Measurements from ENCODE around the gene TADA2B. TPM values are rescaled to one million over a fixed set of nuclear protein-coding genes. Genes with fewer than 3 reads are reported as not detected.

The TADA2B gene
- total RNA-seq (10 to 100 TPM; 19.1 to 22.9 TPM), polyA plus RNA-seq (10 to 100 TPM; 10.7 to 16.1 TPM)
- long read RNA-seq, donor 1, full-length matches to known transcripts = 13 of 34 reads
- long read RNA-seq, donor 1, partial matches to known transcripts = 21 of 34 reads
- long read RNA-seq, donor 1, other reads (novel, unspliced or antisense) = 0 of 34 reads
- long read RNA-seq, donor 2, full-length matches to known transcripts = 7 of 7 reads
- long read RNA-seq, donor 2, partial matches to known transcripts = 0 of 7 reads
- long read RNA-seq, donor 2, other reads (novel, unspliced or antisense) = 0 of 7 reads
- long read RNA-seq, donor 3, full-length matches to known transcripts = 9 of 9 reads
- long read RNA-seq, donor 3, partial matches to known transcripts = 0 of 9 reads
- long read RNA-seq, donor 3, other reads (novel, unspliced or antisense) = 0 of 9 reads
- long read RNA-seq, donor 4, full-length matches to known transcripts = 7 of 7 reads
- long read RNA-seq, donor 4, partial matches to known transcripts = 0 of 7 reads
- long read RNA-seq, donor 4, other reads (novel, unspliced or antisense) = 0 of 7 reads
- long read RNA-seq, donor 5, full-length matches to known transcripts = 17 of 17 reads
- long read RNA-seq, donor 5, partial matches to known transcripts = 0 of 17 reads
- long read RNA-seq, donor 5, other reads (novel, unspliced or antisense) = 0 of 17 reads

- peak; percentile 41 to 48 (median 47) for DNase-seq
- Histone ChIP-seq H3K36me3 (ENCODE audit: control insufficient read depth in 4 of 4, insufficient read depth in 4 of 4, low read length in 4 of 4) (peaks cover 0 to 2% (median 0%) of the 10 kb centered on the region in 4 donors), H3K9ac (ENCODE audit: insufficient read depth in 1 of 2, low read length in 2 of 2) (peak within 1 kb of the TSS in 1 of 2 donors; percentile 69), H3K27ac (ENCODE audit: low read depth in 1 of 2, low read length in 1 of 2) (peak within 1 kb of the TSS; percentile 92 to 97), H3K4me3 (peak within 1 kb of the TSS; percentile 88), H3K4me1 (ENCODE audit: control insufficient read depth in 5 of 5, insufficient read depth in 5 of 5, low read length in 5 of 5) (peaks cover 7 to 34% (median 16%) of the 10 kb centered on the region in 5 donors), H3K9me3 (ENCODE audit: control insufficient read depth in 4 of 4, insufficient read depth in 3 of 4, low read length in 3 of 4) (no peaks in the 10 kb centered on the region), H3K27me3 (ENCODE audit: control insufficient read depth in 3 of 3, insufficient read depth in 3 of 3, low read length in 2 of 3) (no peaks in the 10 kb centered on the region)
- no peak for ATAC-seq (ENCODE audit: insufficient read depth, low FRiP score)
- 0 to 1% methylated on average over 64 to 119 of the region's 119 CpGs for WGBS, 2 donors
- TF ChIP-seq, protein P1, sequence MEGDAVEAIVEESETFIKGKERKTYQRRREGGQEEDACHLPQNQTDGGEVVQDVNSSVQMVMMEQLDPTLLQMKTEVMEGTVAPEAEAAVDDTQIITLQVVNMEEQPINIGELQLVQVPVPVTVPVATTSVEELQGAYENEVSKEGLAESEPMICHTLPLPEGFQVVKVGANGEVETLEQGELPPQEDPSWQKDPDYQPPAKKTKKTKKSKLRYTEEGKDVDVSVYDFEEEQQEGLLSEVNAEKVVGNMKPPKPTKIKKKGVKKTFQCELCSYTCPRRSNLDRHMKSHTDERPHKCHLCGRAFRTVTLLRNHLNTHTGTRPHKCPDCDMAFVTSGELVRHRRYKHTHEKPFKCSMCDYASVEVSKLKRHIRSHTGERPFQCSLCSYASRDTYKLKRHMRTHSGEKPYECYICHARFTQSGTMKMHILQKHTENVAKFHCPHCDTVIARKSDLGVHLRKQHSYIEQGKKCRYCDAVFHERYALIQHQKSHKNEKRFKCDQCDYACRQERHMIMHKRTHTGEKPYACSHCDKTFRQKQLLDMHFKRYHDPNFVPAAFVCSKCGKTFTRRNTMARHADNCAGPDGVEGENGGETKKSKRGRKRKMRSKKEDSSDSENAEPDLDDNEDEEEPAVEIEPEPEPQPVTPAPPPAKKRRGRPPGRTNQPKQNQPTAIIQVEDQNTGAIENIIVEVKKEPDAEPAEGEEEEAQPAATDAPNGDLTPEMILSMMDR (IDR thresholded peaks at IDR 0.05; ENCODE audit: control extremely low read depth, extremely low read depth) = no peak
Observed at GRCh38 chr4:7043284-7044136, at the start of gene TADA2B. TSS of gene TADA2B (plus strand) at chr4:7043372. CDS start at chr4:7043580, 208 bp downstream.

GRCh38 chr4:6996481-6996880 lies 46.7 kb upstream of the TADA2B start:
- H3K9me3 ChIP-seq (ENCODE audit: control insufficient read depth in 4 of 4, insufficient read depth in 3 of 4, low read length in 3 of 4) = no peaks in the 10 kb centered on the region
- 97 to 98% methylated on average over 12 of the region's 12 CpGs for WGBS, 2 donors
- peaks cover 0 to 2% (median 0%) of the 10 kb centered on the region in 5 donors for H3K4me1 ChIP-seq (ENCODE audit: control insufficient read depth in 5 of 5, insufficient read depth in 5 of 5, low read length in 5 of 5)
- H3K27ac ChIP-seq (ENCODE audit: low read depth in 1 of 2, low read length in 1 of 2) = no peak overlapping the region
- no peak overlapping the region for H3K9ac ChIP-seq (ENCODE audit: insufficient read depth in 1 of 2, low read length in 2 of 2)
- H3K27me3 ChIP-seq (ENCODE audit: control insufficient read depth in 3 of 3, insufficient read depth in 3 of 3, low read length in 2 of 3) = no peaks in the 10 kb centered on the region
- no peak for DNase-seq
- TF ChIP-seq, protein P1 (IDR thresholded peaks at IDR 0.05; ENCODE audit: control extremely low read depth, extremely low read depth) = no peak
- no peak for ATAC-seq (ENCODE audit: insufficient read depth, low FRiP score)
- H3K36me3 ChIP-seq (ENCODE audit: control insufficient read depth in 4 of 4, insufficient read depth in 4 of 4, low read length in 4 of 4) = peaks cover 6 to 34% (median 23%) of the 10 kb centered on the region in 4 donors
- no peak overlapping the region for H3K4me3 ChIP-seq

DNA sequence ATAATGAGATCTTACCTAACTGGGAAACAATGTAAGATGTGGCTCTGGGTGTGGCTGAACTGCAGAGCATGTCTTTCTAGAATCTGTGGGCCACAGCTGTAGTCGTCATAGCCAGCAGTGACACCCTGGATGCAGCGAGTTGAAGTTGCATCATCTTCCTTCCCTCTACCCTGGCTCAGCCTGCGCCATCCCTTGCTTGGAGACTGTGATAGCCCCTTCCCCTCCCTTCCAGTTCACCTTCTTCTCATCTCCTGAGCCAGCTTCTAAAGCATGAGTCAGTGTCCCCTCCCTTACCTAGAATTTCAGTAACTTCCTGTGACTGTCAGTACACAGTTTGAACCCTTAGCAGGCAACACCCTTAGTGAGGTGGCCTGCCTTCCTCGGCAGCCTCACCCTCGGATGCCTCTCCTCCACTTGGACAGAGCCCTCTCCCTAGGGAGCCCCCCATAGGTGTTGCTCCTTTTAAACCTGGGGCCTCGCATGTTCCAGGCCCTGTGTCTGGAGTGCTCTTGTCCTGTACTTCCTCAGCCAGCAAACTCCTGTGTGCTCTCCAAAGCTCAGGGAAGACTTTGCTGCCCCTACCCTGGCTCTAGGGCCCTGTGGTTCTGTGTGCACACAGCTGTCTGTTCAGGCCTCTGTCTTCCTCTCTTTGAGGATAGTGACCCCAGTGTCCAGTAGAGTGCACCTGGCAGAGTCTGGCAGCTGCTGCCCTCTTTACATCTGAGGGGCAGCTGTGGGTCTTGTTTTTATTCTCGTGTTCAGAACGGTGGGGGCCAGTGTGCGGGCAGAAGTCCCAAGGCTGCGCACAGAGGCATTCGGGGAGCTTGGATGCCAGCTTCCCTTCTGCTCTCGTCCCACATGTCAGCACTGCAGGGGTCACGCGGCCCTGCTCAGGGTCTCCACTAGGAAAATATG lies 43.7 kb upstream of the TADA2B start:
- no peak overlapping the region for H3K27ac ChIP-seq (ENCODE audit: low read depth in 1 of 2, low read length in 1 of 2)
- TF ChIP-seq, protein P1 (IDR thresholded peaks at IDR 0.05; ENCODE audit: control extremely low read depth, extremely low read depth) = no peak
- H3K4me1 ChIP-seq (ENCODE audit: control insufficient read depth in 5 of 5, insufficient read depth in 5 of 5, low read length in 5 of 5) = no peaks in the 10 kb centered on the region
- no peak for ATAC-seq (ENCODE audit: insufficient read depth, low FRiP score)
- DNase-seq = no peak
- peaks cover 6 to 48% (median 33%) of the 10 kb centered on the region in 4 donors for H3K36me3 ChIP-seq (ENCODE audit: control insufficient read depth in 4 of 4, insufficient read depth in 4 of 4, low read length in 4 of 4)
- H3K9ac ChIP-seq (ENCODE audit: insufficient read depth in 1 of 2, low read length in 2 of 2) = no peak overlapping the region
- H3K4me3 ChIP-seq = no peak overlapping the region
- no peaks in the 10 kb centered on the region for H3K27me3 ChIP-seq (ENCODE audit: control insufficient read depth in 3 of 3, insufficient read depth in 3 of 3, low read length in 2 of 3)
- no peaks in the 10 kb centered on the region for H3K9me3 ChIP-seq (ENCODE audit: control insufficient read depth in 4 of 4, insufficient read depth in 3 of 4, low read length in 3 of 4)
- 81 to 83% methylated on average over 14 of the region's 14 CpGs for WGBS, 2 donors
